K562 (cell line): ENCODE data around the gene KIAA1958. TPM values are rescaled to one million over a fixed set of nuclear protein-coding genes. Genes with fewer than 3 reads are reported as not detected.

Experiments used
- CTBP1 ChIP-seq: fragments of 450-650 bp; IDR thresholded peaks from 2 replicates; pipeline ENCODE4 v1.6.1; 2016; ENCODE audit warnings: borderline replicate concordance
- CXXC5 ChIP-seq: fragments of 250-450 bp; sonication (Bioruptor Pico); IDR thresholded peaks from 2 replicates; pipeline ENCODE4 v1.8.0; 2022; ENCODE audit warnings: inconsistent platforms, mild to moderate bottlenecking, moderate library complexity
- DPF2 ChIP-seq: fragments of 450-650 bp; IDR thresholded peaks from 2 replicates; pipeline ENCODE4 v1.6.1; 2016
- ELK3 ChIP-seq: fragments of 450-650 bp; formaldehyde crosslinking; IDR thresholded peaks from 2 replicates; pipeline ENCODE4 v1.4.0; 2020; ENCODE audit warnings: mild to moderate bottlenecking
- FOXA3 ChIP-seq, 2 experiments: fragments of 450-650 bp in 1 of 2; sonication (generic) in 1 of 2; formaldehyde crosslinking; IDR thresholded peaks in 1 of 2; conservative IDR thresholded peaks in 1 of 2; 2 replicates each; pipeline versions ENCODE4 v1.4.0 to v1.8.0; 2020 to 2022; ENCODE audit warnings: mild to moderate bottlenecking in 2 of 2, missing genetic modification reagents in 1 of 2
- HDAC6 ChIP-seq: IDR thresholded peaks from 2 replicates; pipeline ENCODE4 v1.6.1; 2012; ENCODE audit warnings: low read depth, mild to moderate bottlenecking, control low read depth, inconsistent platforms, low read length, moderate library complexity
- HINFP ChIP-seq: fragments of 450-650 bp; conservative IDR thresholded peaks from 2 replicates; pipeline ENCODE4 v1.6.1; 2016; ENCODE audit warnings: missing genetic modification characterization, low read depth, mild to moderate bottlenecking, control low read depth, missing compliant biosample characterization
- LEF1 ChIP-seq: fragments of 450-650 bp; IDR thresholded peaks from 2 replicates; pipeline ENCODE4 v1.6.1; 2016; ENCODE audit warnings: mild to moderate bottlenecking
- MAFG ChIP-seq: fragments of 450-650 bp; conservative IDR thresholded peaks from 2 replicates; pipeline ENCODE4 v1.6.1; 2016; ENCODE audit warnings: missing genetic modification characterization, missing compliant biosample characterization
- NBN ChIP-seq: fragments of 450-650 bp; IDR thresholded peaks from 2 replicates; pipeline ENCODE4 v1.6.1; 2016; ENCODE audit warnings: low read depth, mild to moderate bottlenecking
- PATZ1 ChIP-seq: fragments of 250-450 bp; sonication (Bioruptor Pico); IDR thresholded peaks from 2 replicates; pipeline ENCODE4 v1.5.0; 2020; ENCODE audit warnings: mild to moderate bottlenecking, borderline replicate concordance
- RNF219 ChIP-seq: fragments of 250-450 bp; sonication (Bioruptor Pico); IDR thresholded peaks from 2 replicates; pipeline ENCODE4 v1.5.0; 2022; ENCODE audit warnings: mild to moderate bottlenecking
- SMARCA4 ChIP-seq: fragments of 450-650 bp; IDR thresholded peaks from 2 replicates; pipeline ENCODE4 v1.6.1; 2016
- SOX6 ChIP-seq: fragments of 450-650 bp; IDR thresholded peaks from 2 replicates; pipeline ENCODE4 v1.6.1; 2014; ENCODE audit warnings: mild to moderate bottlenecking
- SRF ChIP-seq, 2 experiments: fragments of 250-450, 450-650 bp in 1 of 2; sonication (Bioruptor Pico) in 1 of 2; sonication (generic) in 1 of 2; formaldehyde crosslinking; IDR thresholded peaks; 2 replicates each; pipeline versions ENCODE4 v1.5.0 to v1.5.1; 2020 to 2022; ENCODE audit warnings: mild to moderate bottlenecking in 1 of 2, missing genetic modification reagents in 1 of 2
- TBP ChIP-seq: optimal IDR thresholded peaks from 2 replicates; pipeline ENCODE3; 2011; ENCODE audit warnings: low read depth, low read length, improper control_type of control experiment
- TCF3 ChIP-seq: sonication (generic); formaldehyde crosslinking; IDR thresholded peaks from 2 replicates; pipeline ENCODE4 v1.4.0; 2020; ENCODE audit warnings: mild to moderate bottlenecking, missing genetic modification reagents
- TEAD4 ChIP-seq, 2 experiments: sonication (generic) in 1 of 2; formaldehyde crosslinking in 1 of 2; IDR thresholded peaks; 2 replicates each; pipeline versions ENCODE4 v1.6.1 to v1.8.0; 2012 to 2022; ENCODE audit warnings: borderline replicate concordance in 1 of 2, inconsistent platforms in 1 of 2, low read length in 1 of 2, mild to moderate bottlenecking in 1 of 2, missing genetic modification reagents in 1 of 2
- ZFP36 ChIP-seq: fragments of 150-350 bp; IDR thresholded peaks from 2 replicates; pipeline ENCODE4 v1.6.1; 2018; ENCODE audit warnings: low read length, low read depth; ENCODE audit not compliant: partially characterized antibody
- ZNF263 ChIP-seq: sonication (generic); formaldehyde crosslinking; IDR thresholded peaks from 2 replicates; pipeline ENCODE4 v1.8.0; 2022; ENCODE audit warnings: mild to moderate bottlenecking, missing genetic modification reagents, borderline replicate concordance
- ZNF384 ChIP-seq: IDR thresholded peaks from 2 replicates; pipeline ENCODE4 v1.6.1; 2012; ENCODE audit warnings: low read depth, low read length, improper control_type of control experiment
- polyA plus RNA-seq, 8 experiments: library from polyadenylated mRNA; depleted of rRNA in 4 of 8; stranded (reverse) in 5 of 8; unstranded in 3 of 8; fragments of >200 nt; fragmentation: Nextera tagmentation in 2 of 8; fragmentation: Illumina TruSeq in 1 of 8; extraction: Ambion mirVana in 2 of 8; extraction: Trizol in 1 of 8; gene quantifications; 2 replicates each; pipeline versions ENCODE4 v1.2.1 to v1.2.3, GENCODE V29; 2011 to 2014; ENCODE audit warnings: inconsistent platforms in 1 of 8, missing spikeins in 1 of 8
- total RNA-seq, 7 experiments: library from RNA; depleted of rRNA in 6 of 7; stranded (reverse); fragments of >200 nt in 6 of 7; fragmentation: Illumina TruSeq in 2 of 7; extraction: Trizol in 2 of 7; gene quantifications; 2 replicates each; pipeline versions ENCODE4 v1.2.1 to v1.2.3, GENCODE V29; 2011 to 2021; ENCODE audit warnings: low replicate concordance in 1 of 7

The KIAA1958 gene
- total and polyA plus RNA-seq, 9 of the 15 experiments (the other 6 are each of a cell fraction or from before 2014, with no cell fraction given), result 1.1 to 16.0 (median 10.1) TPM

GRCh38 chr9:112562235-112562958 lies 75.8 kb downstream of the KIAA1958 start (continued):
- 0 out of 4 replicates have a peak, but pooled peaks of 1 of the 2 experiments have one; percentile 13 for TF ChIP-seq SRF (CRISPR knock-in tag; IDR thresholded peaks at IDR 0.05)
- TF ChIP-seq TEAD4 (IDR thresholded peaks at IDR 0.05; ENCODE audit: low read length), result peak; percentile 29; the same call in 1 of the 2 replicates
- TF ChIP-seq TEAD4 (CRISPR knock-in tag; IDR thresholded peaks at IDR 0.05; ENCODE audit: borderline replicate concordance), result no peak
- TF ChIP-seq HDAC6, result no peak
- peak; percentile 91 for TF ChIP-seq ZNF263
- TF ChIP-seq ZFP36, result no peak
- 0 out of 2 replicates have a peak, but pooled peaks have one; percentile 15 for TF ChIP-seq CXXC5 (CRISPR knock-in tag)
- TF ChIP-seq RNF219, result no peak
- TF ChIP-seq PATZ1 (CRISPR knock-in tag), result no peak
- peak; percentile 86 to 92 for TF ChIP-seq FOXA3 (CRISPR knock-in tag; conservative IDR thresholded peaks at IDR 0.05 in 1 of 2, IDR thresholded peaks at IDR 0.05 in 1 of 2)
- TF ChIP-seq TCF3, result peak; percentile 42; the same call in 1 of the 2 replicates
- peak; percentile 55 for TF ChIP-seq SMARCA4
- TF ChIP-seq LEF1, result 0 out of 2 replicates have a peak, but pooled peaks have one; percentile 19
- TF ChIP-seq TBP, result no peak
- TF ChIP-seq SOX6, result peak; percentile 78; the same call in 1 of the 2 replicates
- peak; percentile 45; the same call in 1 of the 2 replicates for TF ChIP-seq ZNF384
- TF ChIP-seq MAFG (tag), result no peak; the same call in 1 of the 2 replicates
- peak; percentile 57; the same call in 1 of the 2 replicates for TF ChIP-seq DPF2
- TF ChIP-seq ELK3, result no peak
- TF ChIP-seq HINFP (tag), result no peak
- peak; percentile 59; the same call in 1 of the 2 replicates for TF ChIP-seq NBN
- peak; percentile 51; the same call in 1 of the 2 replicates for TF ChIP-seq CTBP1
